Ascending aorta (tissue), 2 donors: Measurements from ENCODE around the gene PAPPA2. TPM values are rescaled to one million over a fixed set of nuclear protein-coding genes. Genes with fewer than 3 reads are reported as not detected.
A peak's percentile ranks its signal among the peaks of the same experiment; 100 is the strongest.

Source experiments
- DNase-seq, 2 donors: peaks; one replicate each; pipeline ENCODE4 v3.0.0-alpha.2; 2019; ENCODE audit warnings: low spot score in 2 of 2
- H3K27ac ChIP-seq, 2 donors: fragments of 200-600 bp; sonication (generic); one replicate each; pipeline ENCODE4 v1.5.1; 2016 to 2017; ENCODE audit warnings: mild to moderate bottlenecking in 1 of 2
- H3K27me3 ChIP-seq: fragments of 200-600 bp; sonication (generic); one replicate; pipeline ENCODE4 v1.5.1; 2017
- H3K36me3 ChIP-seq, 2 donors: fragments of 200-600 bp; sonication (generic); one replicate each; pipeline ENCODE4 v1.5.1; 2016
- H3K4me1 ChIP-seq, 2 donors: fragments of 200-600 bp; sonication (generic); one replicate each; pipeline ENCODE4 v1.5.1; 2016 to 2017; ENCODE audit warnings: mild to moderate bottlenecking in 1 of 2
- H3K4me3 ChIP-seq, 2 donors: fragments of 200-600 bp; sonication (generic); one replicate each; pipeline ENCODE4 v1.5.1; 2016 to 2017; ENCODE audit warnings: mild to moderate bottlenecking in 1 of 2
- H3K9me3 ChIP-seq, 2 donors: fragments of 200-600 bp; sonication (generic); one replicate each; pipeline ENCODE4 v1.5.1; 2016
- intact Hi-C: fragments of 100-400 bp; cut with DNase I; formaldehyde crosslinking; loops from one replicate; pipeline ENCODE4 v1.15.1; 2023
- total RNA-seq: library from RNA; depleted of rRNA; stranded (reverse); fragments of >200 nt; gene quantifications from one replicate; pipeline ENCODE4 v1.1.0, GENCODE V29; 2016
- TF ChIP-seq, protein P1 (sequence below), 3 experiments: fragments of 200-600 bp in 2 of 3; fragments of 450-650 bp in 1 of 3; sonication (generic) in 2 of 3; IDR thresholded peaks; one replicate each; pipeline ENCODE4 v1.5.1; 2016 to 2019; ENCODE audit warnings: antibody characterized with exemption in 3 of 3, mild to moderate bottlenecking in 1 of 3, moderate library complexity in 1 of 3

Gene PAPPA2
- total RNA-seq, 1 donor from 2014 or later, result 2.9 TPM

DNA sequence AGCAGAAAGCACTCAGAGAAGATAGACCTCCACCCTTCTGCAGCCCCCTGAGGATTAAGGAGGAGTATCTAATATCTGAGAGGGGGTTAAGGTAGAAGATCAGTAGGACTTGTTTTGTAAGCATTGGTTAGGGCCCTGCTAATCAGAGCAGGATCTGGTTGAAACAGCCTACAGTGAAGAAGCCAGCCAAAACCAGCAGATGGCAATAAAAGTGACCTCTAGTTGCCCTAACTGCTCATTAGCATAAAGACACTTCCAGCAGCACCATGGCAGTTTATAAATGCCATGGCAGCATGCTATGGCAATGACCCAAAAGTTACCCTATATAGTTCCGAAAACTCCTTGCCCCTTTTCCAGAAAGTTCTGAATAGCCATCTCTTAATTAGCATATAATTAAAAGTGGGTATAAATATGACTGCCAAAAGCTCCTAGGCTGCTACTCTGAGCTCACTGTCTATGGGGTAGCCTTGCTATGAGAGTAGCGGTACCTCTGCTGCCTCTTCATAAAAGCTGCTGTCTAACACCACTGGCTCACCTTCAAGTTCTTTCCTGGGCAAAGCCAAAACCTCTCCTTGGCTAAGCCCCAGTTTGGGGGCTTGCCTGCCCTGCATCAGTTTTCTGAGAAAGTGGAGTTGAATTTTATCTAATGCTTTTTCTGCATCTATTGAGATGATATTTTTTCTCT is 254.2 kb downstream of the PAPPA2 start:
- Histone ChIP-seq H3K4me1 (no peaks in the 10 kb centered on the region), H3K4me3 (no peak overlapping the region), H3K27ac (no peak overlapping the region), H3K27me3 (no peaks in the 10 kb centered on the region), H3K9me3 (no peaks in the 10 kb centered on the region), H3K36me3 (no peaks in the 10 kb centered on the region)
- TF ChIP-seq, protein P1, sequence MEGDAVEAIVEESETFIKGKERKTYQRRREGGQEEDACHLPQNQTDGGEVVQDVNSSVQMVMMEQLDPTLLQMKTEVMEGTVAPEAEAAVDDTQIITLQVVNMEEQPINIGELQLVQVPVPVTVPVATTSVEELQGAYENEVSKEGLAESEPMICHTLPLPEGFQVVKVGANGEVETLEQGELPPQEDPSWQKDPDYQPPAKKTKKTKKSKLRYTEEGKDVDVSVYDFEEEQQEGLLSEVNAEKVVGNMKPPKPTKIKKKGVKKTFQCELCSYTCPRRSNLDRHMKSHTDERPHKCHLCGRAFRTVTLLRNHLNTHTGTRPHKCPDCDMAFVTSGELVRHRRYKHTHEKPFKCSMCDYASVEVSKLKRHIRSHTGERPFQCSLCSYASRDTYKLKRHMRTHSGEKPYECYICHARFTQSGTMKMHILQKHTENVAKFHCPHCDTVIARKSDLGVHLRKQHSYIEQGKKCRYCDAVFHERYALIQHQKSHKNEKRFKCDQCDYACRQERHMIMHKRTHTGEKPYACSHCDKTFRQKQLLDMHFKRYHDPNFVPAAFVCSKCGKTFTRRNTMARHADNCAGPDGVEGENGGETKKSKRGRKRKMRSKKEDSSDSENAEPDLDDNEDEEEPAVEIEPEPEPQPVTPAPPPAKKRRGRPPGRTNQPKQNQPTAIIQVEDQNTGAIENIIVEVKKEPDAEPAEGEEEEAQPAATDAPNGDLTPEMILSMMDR (IDR thresholded peaks at IDR 0.05), result no peak
- no peak for DNase-seq
- intact Hi-C loops, result no loop called here

DNA sequence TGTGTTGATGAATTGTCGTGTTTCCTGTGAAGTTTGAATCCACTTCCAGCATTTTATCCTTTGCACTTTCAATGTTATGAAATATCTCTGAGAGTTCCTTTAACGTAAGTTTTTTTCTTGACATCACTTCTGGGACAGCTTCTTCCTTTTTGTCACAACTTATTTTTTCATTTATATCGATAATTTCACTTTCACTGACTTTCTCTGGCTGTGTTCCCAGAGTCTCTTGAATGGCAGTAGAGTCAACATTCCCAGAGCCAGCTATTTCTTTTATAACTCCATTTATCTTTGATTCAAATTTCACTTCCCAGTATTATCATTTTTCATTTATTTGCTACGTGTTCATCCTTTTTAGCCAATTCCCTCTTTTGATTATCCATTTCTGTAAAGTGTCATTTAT is 256.5 kb downstream of the PAPPA2 start:
- H3K27me3 ChIP-seq, result no peaks in the 10 kb centered on the region
- no peaks in the 10 kb centered on the region for H3K36me3 ChIP-seq
- H3K27ac ChIP-seq, result no peak overlapping the region
- H3K4me1 ChIP-seq, result no peaks in the 10 kb centered on the region
- TF ChIP-seq, protein P1 (IDR thresholded peaks at IDR 0.05), result no peak
- H3K9me3 ChIP-seq, result no peaks in the 10 kb centered on the region
- intact Hi-C loops, result no loop called here
- DNase-seq, result no peak
- H3K4me3 ChIP-seq, result peak overlapping the region in 1 of 2 donors; percentile 22

DNA sequence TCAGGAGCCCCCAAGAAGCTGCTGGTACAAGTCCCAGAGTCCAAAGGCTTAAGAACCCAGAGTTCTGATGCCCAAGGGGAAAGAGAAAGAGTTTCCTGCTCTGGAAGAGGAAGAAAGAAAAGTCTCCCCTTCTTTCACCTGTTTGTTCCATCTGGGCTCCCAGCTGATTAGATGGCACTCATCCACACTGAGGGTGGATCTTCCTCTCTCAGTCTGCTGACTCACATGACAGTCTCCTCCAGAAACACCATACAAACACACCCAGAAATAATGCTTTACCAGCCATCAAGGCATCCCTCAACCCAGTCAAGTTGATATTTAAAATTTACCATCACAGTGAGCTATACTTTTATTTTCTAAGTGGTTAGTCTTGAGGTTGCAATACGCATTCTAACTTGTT is 257.9 kb downstream of the PAPPA2 start:
- H3K36me3 ChIP-seq, result no peaks in the 10 kb centered on the region
- H3K27ac ChIP-seq, result no peak overlapping the region
- DNase-seq, result no peak
- H3K4me3 ChIP-seq, result no peak overlapping the region
- intact Hi-C loops, result no loop called here
- H3K4me1 ChIP-seq, result no peaks in the 10 kb centered on the region
- no peaks in the 10 kb centered on the region for H3K9me3 ChIP-seq
- TF ChIP-seq, protein P1 (IDR thresholded peaks at IDR 0.05), result no peak
- no peaks in the 10 kb centered on the region for H3K27me3 ChIP-seq

DNA sequence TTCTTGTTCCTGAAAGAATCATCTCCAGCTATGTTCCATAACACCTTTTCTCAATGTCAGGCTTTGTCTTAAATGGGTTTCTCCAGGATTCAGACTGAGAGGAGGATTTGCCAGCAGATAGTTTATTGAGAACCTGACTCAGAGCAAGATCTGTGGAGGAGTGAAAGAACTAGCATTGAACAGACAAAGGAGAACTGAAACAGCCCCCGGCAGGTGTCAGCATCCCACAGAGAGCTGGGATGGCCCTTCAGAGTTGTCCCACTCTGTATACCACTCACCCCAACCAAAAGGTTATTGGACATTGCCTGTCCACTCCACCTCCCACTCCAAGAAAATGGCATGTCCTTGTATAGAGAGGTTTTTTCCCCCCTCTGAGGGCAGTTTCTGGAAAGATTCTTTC is 270.7 kb downstream of the PAPPA2 start:
- Histone ChIP-seq H3K36me3 (no peaks in the 10 kb centered on the region), H3K9me3 (no peaks in the 10 kb centered on the region), H3K4me3 (no peak overlapping the region), H3K27ac (no peak overlapping the region), H3K27me3 (no peaks in the 10 kb centered on the region), H3K4me1 (no peaks in the 10 kb centered on the region)
- TF ChIP-seq, protein P1 (IDR thresholded peaks at IDR 0.05), result no peak
- intact Hi-C loops, result no loop called here
- DNase-seq, result no peak

DNA sequence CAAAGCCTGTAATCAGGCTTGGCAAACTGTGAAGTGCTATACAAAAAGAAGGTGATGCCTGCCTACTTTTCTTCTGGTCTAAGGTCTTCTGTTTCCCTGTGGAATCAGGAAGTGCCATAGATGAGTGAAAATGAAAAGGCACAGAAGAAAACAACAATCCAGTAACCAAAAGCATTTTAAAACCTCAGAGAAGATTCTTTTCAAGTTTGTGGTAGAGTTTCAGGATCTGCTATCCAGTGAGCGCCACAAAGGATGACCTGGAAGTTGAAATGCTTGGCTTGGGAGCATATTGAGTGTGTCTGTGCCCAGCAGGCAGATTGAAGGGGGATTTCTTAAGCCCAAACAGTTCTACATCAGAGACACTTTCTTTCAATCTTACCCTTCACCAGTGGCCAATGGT is 272.2 kb downstream of the PAPPA2 start:
- DNase-seq, result no peak
- Histone ChIP-seq H3K4me3 (no peak overlapping the region), H3K36me3 (no peaks in the 10 kb centered on the region), H3K4me1 (no peaks in the 10 kb centered on the region), H3K27me3 (no peaks in the 10 kb centered on the region), H3K9me3 (no peaks in the 10 kb centered on the region), H3K27ac (no peak overlapping the region)
- TF ChIP-seq, protein P1 (IDR thresholded peaks at IDR 0.05), result no peak
- intact Hi-C loops, result no loop called here

DNA sequence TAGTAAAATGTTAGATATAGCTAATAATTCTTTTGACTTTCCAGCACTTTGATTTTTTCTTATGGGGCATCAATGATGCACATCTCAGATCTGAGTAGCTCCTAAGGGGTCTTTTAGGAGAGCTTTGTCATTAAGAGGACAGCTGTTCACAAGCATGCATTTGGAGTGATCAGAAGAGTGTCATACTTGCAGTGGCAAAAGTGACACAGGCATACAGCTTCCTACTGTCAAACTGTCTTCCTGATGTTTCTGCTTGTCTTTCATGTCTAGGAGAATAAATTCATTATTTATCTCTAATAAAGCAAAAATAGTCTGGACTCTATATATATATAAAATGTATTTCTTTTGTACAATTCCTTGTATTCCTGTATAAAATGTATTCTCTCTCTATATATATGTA is 273.0 kb downstream of the PAPPA2 start:
- H3K27ac ChIP-seq, result no peak overlapping the region
- no peaks in the 10 kb centered on the region for H3K36me3 ChIP-seq
- no peaks in the 10 kb centered on the region for H3K9me3 ChIP-seq
- no peak for DNase-seq
- no peak overlapping the region for H3K4me3 ChIP-seq
- H3K4me1 ChIP-seq, result no peaks in the 10 kb centered on the region
- TF ChIP-seq, protein P1 (IDR thresholded peaks at IDR 0.05), result no peak
- no peaks in the 10 kb centered on the region for H3K27me3 ChIP-seq
- intact Hi-C loops, result no loop called here
